ENCODE measurements around the gene P2RY2. TPM values are rescaled to one million over a fixed set of nuclear protein-coding genes. Genes with fewer than 3 reads are reported as not detected.
"Not testable (repeated sequence)": the region's sequence is repeated elsewhere in the genome, so short reads cannot be mapped to it uniquely, and the experiment has no call there.

The P2RY2 gene
- total RNA-seq, 2 donors from 2014 or later, result 14.5 to 20.4 TPM

GRCh38 chr11:73219396-73220285, 1.6 kb downstream of the P2RY2 start:
- intact Hi-C loops (cut with DNase I, micrococcal nuclease), result no loop called here
- ATAC-seq, result no peak
- DNase-seq, result no peak

DNA sequence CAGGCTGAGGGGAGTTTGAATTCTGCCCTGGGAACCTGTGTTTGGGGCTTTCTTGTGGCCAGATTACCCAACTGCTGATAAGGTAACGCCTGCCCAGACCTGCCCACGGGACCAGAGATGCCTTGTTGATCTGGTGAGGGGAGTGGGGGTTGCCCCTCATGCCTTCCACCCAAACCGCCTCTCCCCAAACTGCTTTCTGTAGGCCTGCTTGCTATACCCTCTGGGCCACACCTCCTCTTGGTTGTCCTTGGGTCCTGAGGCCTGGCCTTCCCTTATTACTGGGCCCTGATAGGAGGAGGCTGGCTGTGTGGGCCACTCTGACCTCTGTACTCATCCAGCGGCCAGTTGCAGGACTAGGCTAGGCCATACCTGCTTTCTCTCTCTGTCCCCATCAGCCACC, 3.4 kb downstream of the P2RY2 start:
- intact Hi-C loops (cut with DNase I, micrococcal nuclease), result no loop called here
- DNase-seq (no peak), ATAC-seq (no peak)

DNA sequence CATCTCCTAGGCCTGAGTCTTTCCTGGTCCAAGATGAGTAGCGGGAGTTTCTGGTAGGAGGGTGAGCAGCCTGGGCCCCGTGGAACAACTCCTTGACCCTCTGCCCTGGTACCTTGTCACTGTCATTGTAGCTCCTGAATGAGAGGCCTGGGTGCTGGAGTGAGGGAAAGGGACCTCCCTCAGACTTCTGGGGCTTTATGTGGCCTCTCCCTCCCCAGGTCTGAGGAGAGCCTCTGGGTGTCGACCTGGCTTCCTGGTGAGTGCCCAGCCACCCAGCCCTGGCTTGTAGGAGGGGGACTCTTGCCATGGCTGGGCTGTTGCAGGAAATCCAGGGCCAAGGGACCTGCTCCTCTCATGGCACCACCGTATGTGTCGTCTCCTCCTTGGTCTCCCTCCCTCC, 3.9 kb downstream of the P2RY2 start:
- intact Hi-C loops (cut with DNase I, micrococcal nuclease), result no loop called here
- ATAC-seq (no peak), DNase-seq (no peak)

DNA sequence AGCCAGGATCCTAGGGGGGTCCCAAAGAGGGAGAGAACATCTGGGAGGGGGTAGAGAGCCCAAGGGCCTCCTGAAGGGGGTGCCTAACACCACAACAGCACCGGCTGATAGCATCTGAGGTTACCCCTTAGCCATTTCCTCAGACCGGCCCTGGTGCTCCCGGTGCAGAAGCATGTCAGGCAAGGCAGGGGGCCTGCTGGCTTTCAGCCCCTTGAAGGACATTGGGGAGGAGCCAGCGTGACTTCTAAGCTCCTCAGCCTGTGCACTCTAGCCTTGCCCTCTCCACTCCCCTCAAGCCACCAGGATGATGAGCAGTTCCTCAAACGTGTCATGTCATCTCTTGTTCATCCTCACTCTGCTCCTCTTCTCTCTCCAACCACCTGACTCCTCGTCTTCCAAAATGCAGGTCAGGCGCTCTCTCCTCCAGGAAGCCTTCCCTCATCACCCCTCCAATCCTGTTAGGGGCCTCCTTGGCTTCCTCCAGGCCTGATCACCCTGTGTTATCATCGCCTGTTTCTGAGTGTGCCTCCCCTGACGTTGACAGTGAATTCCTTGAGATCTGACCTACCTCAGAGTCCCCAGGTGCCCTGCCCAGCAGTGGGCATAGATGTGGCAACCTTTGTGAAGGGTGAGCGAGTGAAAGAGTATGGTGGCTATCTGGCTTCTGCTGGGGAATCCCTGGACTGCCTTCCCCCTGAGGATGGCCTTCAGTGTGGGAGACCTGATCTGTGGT, 6.1 kb downstream of the P2RY2 start:
- intact Hi-C loops (cut with DNase I, micrococcal nuclease), result no loop called here
- no peak for ATAC-seq
- peak in 1 of 2 donors; percentile 18 for DNase-seq

GRCh38 chr11:73225001-73225686, 7.1 kb downstream of the P2RY2 start:
- peak in 1 of 2 donors; percentile 11 for DNase-seq

DNA sequence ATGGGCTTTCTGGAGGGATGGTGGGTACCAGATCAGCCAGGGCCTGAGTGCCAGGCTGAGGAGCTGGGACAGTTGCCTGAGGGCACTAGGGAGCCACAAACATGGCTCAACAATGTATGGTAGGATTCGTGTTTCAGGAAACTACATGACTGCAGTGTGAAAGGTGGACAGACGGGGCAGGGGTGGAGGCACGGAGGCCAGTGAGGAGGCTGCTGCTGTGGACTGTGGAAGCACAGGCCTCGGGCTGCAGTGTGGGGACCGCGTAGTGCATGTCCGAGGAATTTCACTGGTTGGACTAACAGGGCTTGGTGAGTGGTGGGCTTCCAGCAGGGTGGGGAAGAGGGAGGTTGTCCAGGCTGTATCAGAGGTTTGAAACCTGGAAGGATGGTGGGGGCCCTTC, 7.8 kb downstream of the P2RY2 start:
- peak in 1 of 2 donors; percentile 20 for DNase-seq
- intact Hi-C loops (cut with DNase I, micrococcal nuclease), result no loop called here
- no peak for ATAC-seq

More at GRCh38 chr11:73225001-73225686, 7.1 kb downstream of the P2RY2 start:
- intact Hi-C loops (cut with DNase I, micrococcal nuclease), result no loop called here
- no peak for ATAC-seq

- ATAC-seq, result no peak
- intact Hi-C loops (cut with DNase I, micrococcal nuclease), result no loop called here
- DNase-seq, result peak in 1 of 2 donors; percentile 15
These were observed 8.4 kb downstream of the P2RY2 start for GRCh38 chr11:73226297-73227006.

DNA sequence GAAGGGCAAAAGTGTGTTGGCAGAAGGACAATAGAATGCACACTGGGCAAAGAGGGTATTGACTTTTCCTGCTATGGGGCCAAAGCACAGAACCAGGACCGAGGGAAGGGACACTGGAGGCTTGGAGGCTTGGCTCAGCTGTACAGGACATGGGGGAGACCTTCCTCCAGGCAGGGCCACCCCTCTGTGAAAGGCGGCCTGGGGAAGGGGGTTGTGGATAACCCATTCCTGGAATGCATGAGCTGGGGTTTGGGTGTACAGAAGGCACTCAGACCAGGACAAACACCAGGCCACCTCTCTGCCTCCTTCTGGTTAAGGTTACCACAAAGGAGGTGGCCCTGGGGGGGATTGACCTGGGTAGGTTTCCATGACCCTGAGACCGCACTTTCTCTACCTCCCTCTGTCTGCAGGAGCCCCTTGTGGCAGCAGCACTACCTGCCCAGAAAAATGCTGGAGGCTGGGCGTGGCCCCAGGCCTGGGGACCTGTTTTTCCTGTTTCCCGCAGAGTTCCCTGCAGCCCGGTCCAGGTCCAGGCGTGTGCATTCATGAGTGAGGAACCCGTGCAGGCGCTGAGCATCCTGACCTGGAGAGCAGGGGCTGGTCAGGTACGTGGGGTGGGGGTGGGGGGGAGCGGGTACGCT, 9.6 kb downstream of the P2RY2 start:
- ATAC-seq (peak; percentile 98), DNase-seq (peak; percentile 79 to 82)
- intact Hi-C loops (cut with DNase I, micrococcal nuclease), result no loop called here

DNA sequence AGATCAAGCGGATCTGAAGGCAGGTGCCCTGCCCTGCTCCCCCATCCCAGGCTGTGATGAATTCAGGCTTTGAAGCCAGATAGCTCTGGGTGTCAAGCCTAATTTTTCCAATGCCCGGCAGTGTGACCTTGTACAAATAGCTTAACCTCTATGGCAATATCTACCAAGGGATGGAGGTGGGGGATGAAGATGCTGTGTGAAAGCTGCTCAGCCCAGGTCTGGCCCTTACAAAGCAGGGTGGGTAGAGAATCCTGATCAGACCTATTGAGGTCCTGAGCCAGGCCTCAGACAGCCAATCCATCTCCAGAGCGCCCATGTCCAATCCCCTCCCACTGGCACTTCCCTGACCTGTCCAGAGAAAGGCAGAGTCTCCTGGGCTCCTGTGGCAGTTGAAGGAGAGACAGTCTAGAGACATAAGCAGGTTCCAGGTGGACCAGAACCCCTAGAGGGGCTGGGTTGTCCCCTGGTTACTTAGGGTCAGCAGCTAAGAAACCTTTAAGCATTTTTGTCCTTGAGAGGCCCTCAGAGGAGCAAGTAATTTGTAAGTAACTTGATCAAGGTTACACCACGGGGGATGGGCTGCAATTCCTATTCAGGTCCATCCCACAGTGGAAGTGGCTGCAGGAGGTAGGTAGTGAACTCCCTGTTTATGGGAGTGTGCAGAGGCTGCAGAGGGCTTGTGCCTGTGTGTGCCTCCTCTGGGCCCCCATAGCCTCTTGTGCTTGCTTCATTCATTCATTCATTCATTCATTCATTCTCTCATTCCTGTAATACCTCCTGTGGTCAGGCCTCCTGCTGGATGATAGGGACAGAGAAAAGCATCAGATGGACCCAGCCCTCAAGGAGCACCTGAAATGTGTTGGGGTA, 10.4 kb downstream of the P2RY2 start:
- ATAC-seq, result no peak
- intact Hi-C loops (cut with DNase I, micrococcal nuclease), result no loop called here
- DNase-seq, result peak; percentile 5 to 16

DNA sequence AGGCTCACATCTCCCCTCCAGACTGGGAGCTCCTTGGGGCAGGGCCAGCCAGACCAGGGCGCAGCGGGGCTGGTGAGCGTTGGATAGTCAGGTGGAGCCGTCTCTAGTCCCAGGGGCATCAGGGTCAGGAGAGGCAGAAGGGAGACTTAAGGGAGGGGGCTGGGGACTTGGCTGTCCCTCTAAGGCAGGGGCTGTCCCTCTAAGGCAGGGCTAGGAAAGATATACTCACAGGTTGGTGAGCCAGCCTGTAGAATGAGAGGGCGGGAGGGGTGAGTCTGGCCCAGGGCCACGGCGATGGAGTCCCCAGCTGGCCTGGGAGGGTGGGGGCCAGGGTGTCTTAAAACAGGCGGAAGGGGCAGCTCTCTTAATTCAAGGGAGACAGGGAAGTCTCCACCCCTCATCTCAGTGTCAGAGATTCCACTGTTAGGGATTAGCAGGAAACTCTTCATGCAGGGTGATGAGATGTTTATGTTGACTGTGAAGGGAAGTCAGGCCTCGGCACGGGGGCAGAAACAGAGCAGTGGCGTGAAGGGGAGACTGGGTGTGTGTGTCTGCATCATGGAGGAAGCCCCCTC, 11.3 kb downstream of the P2RY2 start:
- ATAC-seq, result no peak
- peak; percentile 1 to 13 for DNase-seq
- intact Hi-C loops (cut with DNase I, micrococcal nuclease), result no loop called here

DNA sequence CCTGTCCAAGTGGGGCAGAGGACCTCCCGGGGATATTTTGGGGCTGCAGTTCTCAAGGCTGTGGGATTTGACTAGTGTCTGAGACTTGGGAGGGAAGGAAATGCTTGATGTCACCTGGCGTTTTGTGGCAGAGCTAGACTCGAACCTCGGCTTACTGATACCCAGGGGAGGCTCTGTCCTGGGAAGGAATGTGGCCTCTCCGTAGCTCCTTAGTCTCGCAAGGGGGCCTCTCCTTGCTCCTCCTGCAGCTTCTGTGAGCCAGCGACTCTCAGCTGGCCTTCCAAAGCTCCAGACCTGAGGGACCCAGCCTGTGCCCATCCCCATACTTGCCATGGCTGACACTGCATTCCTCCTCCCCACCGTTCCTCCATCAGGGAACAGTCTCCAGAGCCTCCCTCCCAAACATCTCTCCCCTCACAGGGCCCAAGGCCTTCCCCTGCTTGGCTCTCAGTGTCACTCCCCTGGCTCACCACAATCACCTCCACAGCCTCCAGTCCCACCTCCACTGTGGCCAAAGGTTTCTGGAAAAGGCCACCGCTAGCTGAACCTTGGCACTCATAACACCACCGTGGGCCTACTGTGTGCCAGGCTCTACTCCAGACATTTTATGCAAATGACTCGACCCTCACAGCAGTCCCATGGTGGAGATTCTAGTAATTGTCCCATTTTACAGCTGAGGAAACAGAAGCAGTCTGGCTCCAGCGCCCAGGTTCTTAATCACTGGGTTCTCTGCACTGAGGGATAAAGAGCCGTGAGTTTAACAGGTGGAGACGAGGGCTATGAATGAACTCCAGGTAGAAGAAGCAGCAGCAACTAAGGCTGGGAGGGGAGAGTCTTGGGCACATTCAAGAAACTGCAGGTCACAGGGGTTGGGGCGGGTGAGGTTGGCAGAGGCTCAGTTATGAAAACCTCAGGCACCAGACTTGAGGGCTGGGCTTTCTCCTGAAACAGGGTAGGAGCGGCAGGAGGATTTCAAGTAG, 12.1 kb downstream of the P2RY2 start:
- ATAC-seq, result no peak
- intact Hi-C loops (cut with DNase I, micrococcal nuclease), result loop anchor here in 1 of 2 donors (10.0 kb wide), 1 partner anchor 45 kb away; no protein-coding TSS in a partner anchor
- peak in 1 of 2 donors; percentile 16 for DNase-seq

- no peak for ATAC-seq
- intact Hi-C loops (cut with DNase I, micrococcal nuclease), result loop anchor here in 1 of 2 donors (10.0 kb wide), 1 partner anchor 46 kb away; no protein-coding TSS in a partner anchor
- DNase-seq, result peak in 1 of 2 donors; percentile 6
These were observed 12.8 kb downstream of the P2RY2 start for GRCh38 chr11:73230931-73231330.

GRCh38 chr11:73232487-73232886, 14.4 kb downstream of the P2RY2 start:
- DNase-seq, result not testable (repeated sequence)
- intact Hi-C loops (cut with DNase I, micrococcal nuclease), result loop anchor here in 1 of 2 donors (10.0 kb wide), 1 partner anchor 48 kb away; no protein-coding TSS in a partner anchor

DNA sequence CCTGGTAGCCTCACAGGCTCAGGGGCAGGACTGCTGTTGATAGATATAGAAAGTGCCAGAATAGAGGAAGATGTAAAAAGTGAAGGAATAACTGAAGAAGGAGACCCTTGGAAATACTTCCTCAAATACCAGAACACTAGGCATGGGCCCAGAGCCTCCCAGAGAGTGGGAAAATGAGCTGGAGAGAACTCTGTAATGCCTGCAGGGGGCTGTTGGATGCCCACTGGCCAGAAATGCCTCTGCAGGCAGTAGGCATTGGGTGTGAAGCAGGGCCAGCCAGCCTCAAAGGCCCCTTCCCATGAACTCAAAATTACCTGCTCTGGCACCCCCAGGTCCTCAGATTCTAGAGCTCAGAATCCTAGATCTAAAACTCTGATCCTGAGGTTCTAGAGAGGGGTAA, 15.1 kb downstream of the P2RY2 start:
- DNase-seq, result peak; percentile 1 to 8
- intact Hi-C loops (cut with DNase I, micrococcal nuclease), result loop anchor here in 1 of 2 donors (10.0 kb wide), 1 partner anchor 48 kb away; no protein-coding TSS in a partner anchor
- no peak for ATAC-seq

More at GRCh38 chr11:73232487-73232886, 14.4 kb downstream of the P2RY2 start:
- not testable (repeated sequence) for ATAC-seq

GRCh38 chr11:73233692-73234470, 15.8 kb downstream of the P2RY2 start:
- DNase-seq (peak; percentile 3 to 10), ATAC-seq (peak; percentile 20)
- intact Hi-C loops (cut with DNase I, micrococcal nuclease), result loop anchor here in 1 of 2 donors (10.0 kb wide), 1 partner anchor 49 kb away; no protein-coding TSS in a partner anchor

All from left colon (tissue), 2 donors.